Loucy (cell line): ENCODE results near the gene TRIL.

Source experiments
- H2AFZ ChIP-seq: fragments of 200-600 bp; sonication (generic); 2 replicates; pipeline ENCODE4 v1.6.0; 2016; ENCODE audit warnings: antibody characterized with exemption, mild to moderate bottlenecking, low read length, moderate library complexity
- H3F3A ChIP-seq: fragments of 200-600 bp; 2 replicates; pipeline ENCODE4 v1.6.0; 2016; ENCODE audit warnings: antibody characterized with exemption, low read depth, mild to moderate bottlenecking
- H3K27me3 ChIP-seq: fragments of 200-600 bp; sonication (generic); 2 replicates; pipeline ENCODE4 v1.6.1; 2014; ENCODE audit warnings: low read length, mild to moderate bottlenecking; ENCODE audit not compliant: insufficient read depth, poor library complexity, severe bottlenecking
- H3K36me3 ChIP-seq: fragments of 200-600 bp; sonication (generic); 2 replicates; pipeline ENCODE4 v1.6.1; 2016; ENCODE audit warnings: low read length; ENCODE audit not compliant: insufficient read depth
- H3K4me1 ChIP-seq: fragments of 200-600 bp; sonication (generic); 2 replicates; pipeline ENCODE4 v1.5.1; 2014; ENCODE audit warnings: low read length, mild to moderate bottlenecking; ENCODE audit not compliant: insufficient read depth, poor library complexity, severe bottlenecking
- H3K4me2 ChIP-seq: fragments of 200-600 bp; sonication (generic); 2 replicates; pipeline ENCODE4 v1.6.0; 2014; ENCODE audit warnings: antibody characterized with exemption, low read length, low read depth, mild to moderate bottlenecking; ENCODE audit not compliant: poor library complexity, severe bottlenecking
- H3K4me3 ChIP-seq: fragments of 200-600 bp; sonication (generic); 2 replicates; pipeline ENCODE4 v1.5.1; 2014; ENCODE audit warnings: low read length, mild to moderate bottlenecking, mixed read lengths; ENCODE audit not compliant: poor library complexity, severe bottlenecking
- H3K79me2 ChIP-seq: fragments of 200-600 bp; sonication (generic); 2 replicates; pipeline ENCODE4 v1.6.1; 2014; ENCODE audit warnings: low read length; ENCODE audit not compliant: insufficient read depth
- H3K9ac ChIP-seq: fragments of 200-600 bp; sonication (generic); 2 replicates; pipeline ENCODE4 v1.6.0; 2014; ENCODE audit warnings: mild to moderate bottlenecking, low read depth, low read length, moderate library complexity; ENCODE audit not compliant: poor library complexity, severe bottlenecking
- H3K9me2 ChIP-seq: fragments of 200-600 bp; sonication (generic); replicated peaks from 2 replicates; pipeline ENCODE4 v1.6.1; 2016; ENCODE audit warnings: low read depth, low read length, mixed read lengths
- H3K9me3 ChIP-seq: fragments of 200-600 bp; sonication (generic); 2 replicates; pipeline ENCODE4 v1.6.1; 2014; ENCODE audit warnings: mild to moderate bottlenecking, antibody characterized with exemption, low read length, low read depth; ENCODE audit not compliant: insufficient read depth
- H4K20me1 ChIP-seq: fragments of 200-600 bp; sonication (generic); 2 replicates; pipeline ENCODE4 v1.6.0; 2014; ENCODE audit warnings: antibody characterized with exemption, low read length, mild to moderate bottlenecking; ENCODE audit not compliant: insufficient read depth, poor library complexity, severe bottlenecking
- CTCF ChIP-seq: fragments of 200-600 bp; sonication (generic); conservative IDR thresholded peaks from 2 replicates; pipeline ENCODE4 v1.5.1; 2014; ENCODE audit warnings: mild to moderate bottlenecking, antibody characterized with exemption, low read length
- EZH2phosphoT487 ChIP-seq: fragments of 200-600 bp; IDR thresholded peaks from 2 replicates; pipeline ENCODE4 v1.6.1; 2018; ENCODE audit warnings: antibody characterized with exemption, mild to moderate bottlenecking, moderate library complexity, borderline replicate concordance

TRIL gene

GRCh38 chr7:28939367-28939766, 18.8 kb downstream of the TRIL start:
- TF ChIP-seq EZH2phosphoT487 = no peak
- no peak for TF ChIP-seq CTCF
- no peak overlapping the region for H3K4me2 ChIP-seq
- H3K9ac ChIP-seq = no peak overlapping the region
- no peak overlapping the region for H2AFZ ChIP-seq
- H3K4me1 ChIP-seq = no peaks in the 10 kb centered on the region
- H3K79me2 ChIP-seq = no peaks in the 10 kb centered on the region
- H3K9me3 ChIP-seq = no peaks in the 10 kb centered on the region
- H3K27me3 ChIP-seq = no peaks in the 10 kb centered on the region
- H3K36me3 ChIP-seq = no peaks in the 10 kb centered on the region
- H3K9me2 ChIP-seq = no peaks in the 10 kb centered on the region
- no peaks in the 10 kb centered on the region for H3F3A ChIP-seq
- H3K4me3 ChIP-seq = no peak overlapping the region
- no peaks in the 10 kb centered on the region for H4K20me1 ChIP-seq

GRCh38 chr7:28937619-28938018, 20.5 kb downstream of the TRIL start:
- TF ChIP-seq EZH2phosphoT487 (no peak), CTCF (no peak)
- H3K9me3 ChIP-seq = no peaks in the 10 kb centered on the region
- no peak overlapping the region for H3K4me3 ChIP-seq
- H3K36me3 ChIP-seq = no peaks in the 10 kb centered on the region
- H2AFZ ChIP-seq = no peak overlapping the region
- H3K4me1 ChIP-seq = no peaks in the 10 kb centered on the region
- no peaks in the 10 kb centered on the region for H3K79me2 ChIP-seq
- H3K4me2 ChIP-seq = no peak overlapping the region
- no peaks in the 10 kb centered on the region for H4K20me1 ChIP-seq
- H3F3A ChIP-seq = no peaks in the 10 kb centered on the region
- no peak overlapping the region for H3K9ac ChIP-seq
- no peaks in the 10 kb centered on the region for H3K27me3 ChIP-seq
- no peaks in the 10 kb centered on the region for H3K9me2 ChIP-seq

GRCh38 chr7:28937103-28937502, 21.0 kb downstream of the TRIL start:
- no peaks in the 10 kb centered on the region for H3K36me3 ChIP-seq
- H3K27me3 ChIP-seq = no peaks in the 10 kb centered on the region
- H3K9me3 ChIP-seq = no peaks in the 10 kb centered on the region
- no peaks in the 10 kb centered on the region for H3K79me2 ChIP-seq
- no peak overlapping the region for H3K9ac ChIP-seq
- no peak overlapping the region for H3K4me3 ChIP-seq
- H3F3A ChIP-seq = no peaks in the 10 kb centered on the region
- TF ChIP-seq CTCF (no peak), EZH2phosphoT487 (no peak)
- no peak overlapping the region for H3K4me2 ChIP-seq
- no peaks in the 10 kb centered on the region for H3K4me1 ChIP-seq
- no peaks in the 10 kb centered on the region for H3K9me2 ChIP-seq
- H2AFZ ChIP-seq = no peak overlapping the region
- no peaks in the 10 kb centered on the region for H4K20me1 ChIP-seq
